Measurements from ENCODE around the gene FARS2.
A peak's percentile ranks its signal among the peaks of the same experiment; 100 is the strongest.

FARS2 gene

DNA sequence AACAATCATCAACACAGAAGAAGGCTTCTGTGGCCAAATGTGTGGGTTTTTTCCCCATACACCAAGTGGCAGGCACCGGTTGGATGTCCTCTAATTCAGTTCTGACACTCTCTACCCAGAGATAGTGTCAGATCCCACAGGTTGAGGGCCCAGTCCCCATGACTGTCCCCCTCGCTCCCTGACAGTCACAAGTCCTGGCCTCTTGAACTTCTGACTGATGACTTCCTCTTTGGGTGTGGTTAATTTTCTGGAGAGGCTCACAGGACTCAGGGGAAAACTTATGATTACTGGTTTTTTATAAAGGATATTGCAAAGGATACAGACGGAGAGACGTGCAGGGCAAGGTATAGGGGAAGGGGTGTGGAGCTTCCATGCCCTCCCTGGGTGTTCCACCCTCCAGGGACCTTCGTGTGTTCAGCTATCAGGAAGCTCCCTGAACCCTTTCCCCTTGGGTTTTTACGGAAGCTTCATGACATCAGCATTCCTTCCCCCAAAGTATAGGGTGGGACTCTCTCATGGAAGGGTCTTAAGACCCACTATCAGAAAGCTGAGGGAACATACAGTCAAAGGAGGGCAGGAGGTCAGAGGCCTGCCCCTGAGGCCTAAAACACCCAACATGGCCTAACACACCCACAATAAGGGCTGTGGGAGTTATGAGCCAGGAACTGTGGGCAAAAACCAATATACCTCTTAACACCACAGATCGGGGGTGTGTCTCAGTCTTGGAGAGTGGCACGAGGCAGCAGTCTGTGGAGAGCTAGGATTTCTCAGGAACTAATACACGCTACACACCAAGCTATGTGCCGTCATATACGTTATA is 33.3 kb downstream of the FARS2 start:
- ChIA-PET POLR2A (no interaction called here), CTCF (interaction anchor here (1.0 to 1.3 kb wide), 2 partner anchors 10 to 151 kb away, joined by 4 to 5 read pairs; no protein-coding TSS in a partner anchor)
- Histone ChIP-seq H3K4me1 (ENCODE audit: control insufficient read depth, insufficient read depth, low read length) (peaks cover 10% of the 10 kb centered on the region), H3K9me3 (ENCODE audit: control insufficient read depth, insufficient read depth, low read depth, low read length) (no peaks in the 10 kb centered on the region), H3K4me3 (ENCODE audit: low read depth, low read length) (no peak overlapping the region), H3K27ac (ENCODE audit: extremely low read depth, low read depth, low read length) (no peak overlapping the region), H3K36me3 (ENCODE audit: control insufficient read depth in 2 of 2, insufficient read depth in 1 of 2, low read length in 2 of 2) (no peaks in the 10 kb centered on the region)
- TF ChIP-seq ZFHX2 (tag by site-specific recombination; conservative IDR thresholded peaks at IDR 0.05) (peak; percentile 84), ZSCAN18 (tag by site-specific recombination; IDR thresholded peaks at IDR 0.05) (no peak), EGR2 (tag by site-specific recombination; IDR thresholded peaks at IDR 0.05; ENCODE audit: low read depth) (peak; percentile 91), GLI2 (tag by site-specific recombination; IDR thresholded peaks at IDR 0.05; ENCODE audit: borderline replicate concordance, low read depth) (no peak), ZNF404 (tag by site-specific recombination; IDR thresholded peaks at IDR 0.05) (no peak)

- no peak overlapping the region for H3K27ac ChIP-seq (ENCODE audit: extremely low read depth, low read depth, low read length)
- peaks cover 10% of the 10 kb centered on the region for H3K4me1 ChIP-seq (ENCODE audit: control insufficient read depth, insufficient read depth, low read length)
- POLR2A ChIA-PET = interaction anchor here (0.7 to 1.0 kb wide), 2 partner anchors 8 to 700 kb away, joined by 3 to 4 read pairs; no protein-coding TSS in a partner anchor
- CTCF ChIA-PET = interaction anchor here (0.6 to 1.3 kb wide), 3 partner anchors 8 to 152 kb away, joined by 3 to 5 read pairs (median 4); no protein-coding TSS in a partner anchor
- H3K36me3 ChIP-seq (ENCODE audit: control insufficient read depth in 2 of 2, insufficient read depth in 1 of 2, low read length in 2 of 2) = no peaks in the 10 kb centered on the region
- no peak overlapping the region for H3K4me3 ChIP-seq (ENCODE audit: low read depth, low read length)
- H3K9me3 ChIP-seq (ENCODE audit: control insufficient read depth, insufficient read depth, low read depth, low read length) = no peaks in the 10 kb centered on the region
- TF ChIP-seq, protein P1, sequence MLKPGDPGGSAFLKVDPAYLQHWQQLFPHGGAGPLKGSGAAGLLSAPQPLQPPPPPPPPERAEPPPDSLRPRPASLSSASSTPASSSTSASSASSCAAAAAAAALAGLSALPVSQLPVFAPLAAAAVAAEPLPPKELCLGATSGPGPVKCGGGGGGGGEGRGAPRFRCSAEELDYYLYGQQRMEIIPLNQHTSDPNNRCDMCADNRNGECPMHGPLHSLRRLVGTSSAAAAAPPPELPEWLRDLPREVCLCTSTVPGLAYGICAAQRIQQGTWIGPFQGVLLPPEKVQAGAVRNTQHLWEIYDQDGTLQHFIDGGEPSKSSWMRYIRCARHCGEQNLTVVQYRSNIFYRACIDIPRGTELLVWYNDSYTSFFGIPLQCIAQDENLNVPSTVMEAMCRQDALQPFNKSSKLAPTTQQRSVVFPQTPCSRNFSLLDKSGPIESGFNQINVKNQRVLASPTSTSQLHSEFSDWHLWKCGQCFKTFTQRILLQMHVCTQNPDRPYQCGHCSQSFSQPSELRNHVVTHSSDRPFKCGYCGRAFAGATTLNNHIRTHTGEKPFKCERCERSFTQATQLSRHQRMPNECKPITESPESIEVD (tag by site-specific recombination; IDR thresholded peaks at IDR 0.05) = 0 out of 2 replicates have a peak, but pooled peaks have one; percentile 10
- no peak for TF ChIP-seq ZNF280C (tag by site-specific recombination; IDR thresholded peaks at IDR 0.05)
- TF ChIP-seq ZBTB48 (tag by site-specific recombination; IDR thresholded peaks at IDR 0.05) = peak; percentile 83
- TF ChIP-seq, protein P2, sequence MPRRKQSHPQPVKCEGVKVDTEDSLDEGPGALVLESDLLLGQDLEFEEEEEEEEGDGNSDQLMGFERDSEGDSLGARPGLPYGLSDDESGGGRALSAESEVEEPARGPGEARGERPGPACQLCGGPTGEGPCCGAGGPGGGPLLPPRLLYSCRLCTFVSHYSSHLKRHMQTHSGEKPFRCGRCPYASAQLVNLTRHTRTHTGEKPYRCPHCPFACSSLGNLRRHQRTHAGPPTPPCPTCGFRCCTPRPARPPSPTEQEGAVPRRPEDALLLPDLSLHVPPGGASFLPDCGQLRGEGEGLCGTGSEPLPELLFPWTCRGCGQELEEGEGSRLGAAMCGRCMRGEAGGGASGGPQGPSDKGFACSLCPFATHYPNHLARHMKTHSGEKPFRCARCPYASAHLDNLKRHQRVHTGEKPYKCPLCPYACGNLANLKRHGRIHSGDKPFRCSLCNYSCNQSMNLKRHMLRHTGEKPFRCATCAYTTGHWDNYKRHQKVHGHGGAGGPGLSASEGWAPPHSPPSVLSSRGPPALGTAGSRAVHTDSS (tag by site-specific recombination; IDR thresholded peaks at IDR 0.05) = peak; percentile 79
- TF ChIP-seq HIC1 (tag by site-specific recombination; IDR thresholded peaks at IDR 0.05) = no peak
- TF ChIP-seq ZNF830 (tag by site-specific recombination; IDR thresholded peaks at IDR 0.05; ENCODE audit: low read depth) = no peak
- no peak for TF ChIP-seq ZNF221 (tag by site-specific recombination; IDR thresholded peaks at IDR 0.05; ENCODE audit: borderline replicate concordance)
- no peak for TF ChIP-seq ZNF302 (tag by site-specific recombination; IDR thresholded peaks at IDR 0.05; ENCODE audit: low read depth)
- peak; percentile 33; the same call in 1 of the 2 replicates for TF ChIP-seq EGR2 (tag by site-specific recombination; IDR thresholded peaks at IDR 0.05; ENCODE audit: low read depth)
- TF ChIP-seq SCRT2 (tag by site-specific recombination; IDR thresholded peaks at IDR 0.05) = peak; percentile 41; the same call in 1 of the 2 replicates
- peak; percentile 71 for TF ChIP-seq WT1 (tag by site-specific recombination; IDR thresholded peaks at IDR 0.05)
- no peak for TF ChIP-seq SP7 (tag by site-specific recombination; IDR thresholded peaks at IDR 0.05)
Measured at GRCh38 chr6:5295623-5296022, 34.3 kb downstream of the FARS2 start.
